Cardiac muscle cell (in vitro differentiated cells and primary cell): ENCODE results near the gene CELF5. TPM values are rescaled to one million over a fixed set of nuclear protein-coding genes. Genes with fewer than 3 reads are reported as not detected.

ENCODE experiments used
- DNase-seq, 2 donors: peaks; one replicate each; pipeline versions ENCODE4 v3.0.0 to v3.0.0-alpha.2; 2010 to 2017; ENCODE audit warnings: low read depth in 1 of 2, low spot score in 1 of 2
- H3K27ac ChIP-seq: fragments of 200-600 bp; sonication (generic); 2 replicates; pipeline ENCODE4 v1.5.1; 2016
- H3K27me3 ChIP-seq: fragments of 200-600 bp; sonication (generic); 2 replicates; pipeline ENCODE4 v1.6.0; 2016; ENCODE audit warnings: control low read depth
- H3K36me3 ChIP-seq: fragments of 200-600 bp; sonication (generic); 2 replicates; pipeline ENCODE4 v1.5.1; 2016; ENCODE audit warnings: control low read depth
- H3K4me1 ChIP-seq: fragments of 200-600 bp; sonication (generic); 2 replicates; pipeline ENCODE4 v1.8.1; 2017; ENCODE audit warnings: low read depth, mild to moderate bottlenecking, mixed run types
- H3K4me3 ChIP-seq: fragments of 200-600 bp; sonication (generic); 2 replicates; pipeline ENCODE4 v1.5.1; 2016; ENCODE audit warnings: mild to moderate bottlenecking
- H3K9me3 ChIP-seq: fragments of 200-600 bp; sonication (generic); 2 replicates; pipeline ENCODE4 v1.5.1; 2017; ENCODE audit warnings: low read depth, mild to moderate bottlenecking, control low read depth
- polyA plus RNA-seq: library from polyadenylated mRNA; unstranded; fragments of >200 nt; fragmentation: Nextera tagmentation; extraction: Ambion mirVana; gene quantifications from 2 replicates; pipeline ENCODE4 v1.2.1, GENCODE V29; 2016
- total RNA-seq: library from RNA; depleted of rRNA; stranded (reverse); fragments of >200 nt; gene quantifications from 2 replicates; pipeline ENCODE4 v1.2.3, GENCODE V29; 2016
- TF ChIP-seq, protein P1 (sequence below): IDR thresholded peaks from 2 replicates; pipeline ENCODE4 v1.5.1; 2012; ENCODE audit warnings: low read depth, mild to moderate bottlenecking, low read length

Gene CELF5
- total and polyA plus RNA-seq, 2 experiments from 2014 or later, result 4.5 to 8.4 TPM

DNA sequence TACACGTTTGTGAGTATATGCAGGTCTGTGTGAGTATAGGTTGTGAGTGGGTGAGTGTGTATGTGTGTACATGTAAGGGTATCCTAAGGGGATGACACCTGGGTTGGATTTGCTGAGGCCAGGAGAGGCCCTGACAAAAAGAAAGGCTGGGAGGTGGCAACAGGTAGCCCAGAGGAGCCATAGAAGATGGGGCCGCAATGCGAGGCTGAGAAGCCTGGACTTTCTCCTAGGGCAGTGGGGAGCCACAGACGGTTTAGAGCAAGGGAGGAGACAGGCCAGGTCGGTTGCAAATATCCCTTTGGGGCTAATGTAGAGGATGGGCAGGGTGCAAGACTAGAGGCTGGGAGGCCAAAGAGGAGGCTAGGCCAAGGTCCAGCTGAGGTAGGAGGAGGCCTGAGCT lies 54.3 kb downstream of the CELF5 start:
- TF ChIP-seq, protein P1, sequence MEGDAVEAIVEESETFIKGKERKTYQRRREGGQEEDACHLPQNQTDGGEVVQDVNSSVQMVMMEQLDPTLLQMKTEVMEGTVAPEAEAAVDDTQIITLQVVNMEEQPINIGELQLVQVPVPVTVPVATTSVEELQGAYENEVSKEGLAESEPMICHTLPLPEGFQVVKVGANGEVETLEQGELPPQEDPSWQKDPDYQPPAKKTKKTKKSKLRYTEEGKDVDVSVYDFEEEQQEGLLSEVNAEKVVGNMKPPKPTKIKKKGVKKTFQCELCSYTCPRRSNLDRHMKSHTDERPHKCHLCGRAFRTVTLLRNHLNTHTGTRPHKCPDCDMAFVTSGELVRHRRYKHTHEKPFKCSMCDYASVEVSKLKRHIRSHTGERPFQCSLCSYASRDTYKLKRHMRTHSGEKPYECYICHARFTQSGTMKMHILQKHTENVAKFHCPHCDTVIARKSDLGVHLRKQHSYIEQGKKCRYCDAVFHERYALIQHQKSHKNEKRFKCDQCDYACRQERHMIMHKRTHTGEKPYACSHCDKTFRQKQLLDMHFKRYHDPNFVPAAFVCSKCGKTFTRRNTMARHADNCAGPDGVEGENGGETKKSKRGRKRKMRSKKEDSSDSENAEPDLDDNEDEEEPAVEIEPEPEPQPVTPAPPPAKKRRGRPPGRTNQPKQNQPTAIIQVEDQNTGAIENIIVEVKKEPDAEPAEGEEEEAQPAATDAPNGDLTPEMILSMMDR, result no peak
- Histone ChIP-seq H3K4me1 (no peaks in the 10 kb centered on the region), H3K4me3 (no peak overlapping the region), H3K27me3 (peaks cover 4% of the 10 kb centered on the region), H3K9me3 (no peaks in the 10 kb centered on the region), H3K36me3 (no peaks in the 10 kb centered on the region), H3K27ac (no peak overlapping the region)
- DNase-seq, result no peak

DNA sequence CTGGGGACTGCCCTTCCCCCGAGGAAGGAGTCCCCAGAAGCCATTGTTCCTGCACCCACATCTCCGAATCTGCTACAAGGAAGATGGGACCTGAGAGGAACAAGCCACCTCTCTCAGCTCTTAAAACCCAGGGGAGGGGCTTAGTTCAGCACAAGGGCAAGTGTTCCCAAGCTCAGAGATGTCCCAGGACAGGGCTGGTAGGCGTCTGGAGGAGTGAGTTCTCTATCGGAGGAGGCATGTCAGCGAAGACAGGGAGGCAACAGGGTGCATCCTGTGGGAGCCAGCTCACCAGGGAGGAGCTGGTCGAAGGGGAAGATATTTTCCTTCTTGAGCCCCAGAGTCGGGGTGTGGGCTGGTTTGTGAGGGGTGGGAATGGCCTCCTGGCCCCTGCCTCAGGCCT lies 54.8 kb downstream of the CELF5 start:
- no peaks in the 10 kb centered on the region for H3K9me3 ChIP-seq

DNA sequence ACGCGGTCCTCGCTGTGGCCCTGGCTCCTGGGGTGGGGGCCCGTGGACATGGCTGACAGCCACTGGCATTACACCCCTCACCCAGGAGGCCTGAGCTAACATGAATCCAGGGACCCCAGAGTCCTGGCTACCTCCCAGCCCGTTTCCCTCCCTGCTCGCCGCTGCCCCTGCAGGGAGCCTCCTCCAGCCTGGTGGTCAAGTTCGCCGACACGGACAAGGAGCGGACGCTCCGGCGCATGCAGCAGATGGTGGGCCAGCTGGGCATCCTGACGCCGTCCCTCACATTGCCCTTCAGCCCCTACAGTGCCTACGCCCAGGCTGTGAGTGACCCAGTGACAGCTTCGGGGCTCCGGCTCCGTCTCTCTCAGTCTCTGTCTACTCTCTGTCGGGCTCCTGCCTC lies 56.6 kb downstream of the CELF5 start:
- Histone ChIP-seq H3K27me3 (no peaks in the 10 kb centered on the region), H3K4me1 (no peaks in the 10 kb centered on the region), H3K36me3 (no peaks in the 10 kb centered on the region), H3K27ac (no peak overlapping the region), H3K4me3 (no peak overlapping the region), H3K9me3 (no peaks in the 10 kb centered on the region)
- DNase-seq, result no peak
- TF ChIP-seq, protein P1, result no peak

More for the DNA sequence above, 54.8 kb downstream of the CELF5 start:
- Histone ChIP-seq H3K27ac (no peak overlapping the region), H3K4me3 (no peak overlapping the region), H3K27me3 (peaks cover 4% of the 10 kb centered on the region), H3K36me3 (no peaks in the 10 kb centered on the region), H3K4me1 (no peaks in the 10 kb centered on the region)
- no peak for DNase-seq
- TF ChIP-seq, protein P1, result no peak

DNA sequence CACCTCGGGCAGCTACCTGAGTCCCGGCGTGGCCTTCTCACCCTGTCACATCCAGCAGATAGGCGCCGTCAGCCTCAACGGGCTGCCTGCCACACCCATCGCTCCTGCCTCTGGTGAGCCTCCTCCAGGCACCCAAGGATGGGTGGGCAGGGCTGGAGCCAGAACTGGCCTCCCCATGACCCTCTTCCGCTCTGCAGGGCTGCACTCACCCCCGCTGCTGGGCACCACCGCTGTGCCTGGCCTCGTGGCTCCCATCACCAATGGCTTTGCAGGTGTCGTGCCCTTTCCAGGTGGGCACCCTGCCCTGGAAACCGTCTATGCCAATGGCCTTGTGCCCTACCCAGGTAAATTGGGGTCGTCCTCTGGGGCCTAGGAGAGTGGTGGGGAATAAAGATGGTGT lies 57.7 kb downstream of the CELF5 start:
- Histone ChIP-seq H3K4me3 (no peak overlapping the region), H3K9me3 (no peaks in the 10 kb centered on the region), H3K27me3 (no peaks in the 10 kb centered on the region), H3K27ac (no peak overlapping the region), H3K4me1 (no peaks in the 10 kb centered on the region), H3K36me3 (no peaks in the 10 kb centered on the region)
- no peak for DNase-seq
- TF ChIP-seq, protein P1, result no peak

DNA sequence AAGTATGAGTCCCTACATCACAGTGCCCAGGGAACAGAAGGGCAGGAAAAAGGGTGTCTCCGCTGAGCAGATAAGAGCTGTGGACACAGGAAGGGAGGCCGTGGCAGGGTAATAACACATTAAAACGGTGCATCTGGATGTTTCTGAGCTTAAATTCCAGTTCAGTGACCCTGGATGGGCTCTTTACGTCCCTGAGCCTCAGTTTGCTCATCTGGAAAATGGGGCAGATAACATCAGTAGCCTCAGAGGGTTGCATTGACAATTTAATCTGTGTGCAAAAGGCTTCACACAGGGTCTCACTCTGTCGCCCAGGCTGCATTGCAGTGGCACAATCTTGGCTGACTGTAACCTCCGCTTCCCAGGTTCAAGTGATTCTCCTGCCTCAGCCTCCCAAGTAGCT lies 58.1 kb downstream of the CELF5 start:
- TF ChIP-seq, protein P1, result no peak
- Histone ChIP-seq H3K4me3 (no peak overlapping the region), H3K9me3 (no peaks in the 10 kb centered on the region), H3K27me3 (no peaks in the 10 kb centered on the region), H3K36me3 (no peaks in the 10 kb centered on the region), H3K4me1 (no peaks in the 10 kb centered on the region), H3K27ac (no peak overlapping the region)
- no peak for DNase-seq

DNA sequence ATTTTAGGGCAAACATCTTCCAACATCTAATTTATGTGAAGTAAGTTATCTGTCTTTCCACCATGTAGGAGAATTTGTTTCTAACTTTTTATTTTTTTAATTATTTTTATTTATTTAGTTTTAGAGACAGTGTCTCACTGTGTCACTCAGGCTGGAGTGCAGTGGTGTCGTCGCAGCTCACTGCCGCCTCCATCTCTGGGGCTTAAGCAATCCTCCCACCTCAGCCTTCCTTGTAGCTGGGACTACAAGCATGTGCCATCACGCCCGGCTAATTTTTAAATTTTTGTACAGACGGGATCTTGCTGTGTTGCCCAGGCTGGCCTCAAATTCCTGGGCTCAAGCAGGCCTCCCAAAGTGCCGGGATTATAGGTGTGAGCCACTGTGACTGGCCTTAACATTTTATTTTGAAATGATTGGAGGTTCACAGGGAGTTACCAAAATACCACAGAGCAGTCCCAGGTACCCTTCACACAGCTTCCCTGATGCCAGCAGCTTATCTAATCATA lies 58.8 kb downstream of the CELF5 start:
- Histone ChIP-seq H3K9me3 (no peaks in the 10 kb centered on the region), H3K27ac (no peak overlapping the region), H3K4me3 (no peak overlapping the region), H3K27me3 (no peaks in the 10 kb centered on the region), H3K36me3 (no peaks in the 10 kb centered on the region), H3K4me1 (no peaks in the 10 kb centered on the region)
- TF ChIP-seq, protein P1, result no peak
- DNase-seq, result no peak
